Endothelial cell of umbilical vein (primary cell): ENCODE results near the gene TIMP1. TPM values are rescaled to one million over a fixed set of nuclear protein-coding genes. Genes with fewer than 3 reads are reported as not detected.

Source experiments
- BruUV-seq: library from RNA; stranded (reverse); fragments of 400-500 nt; replicated peaks from 2 replicates; lab custom pipeline; 2021; lab: Mats Ljungman, UMichigan
- CTCF ChIA-PET: fragments of 300-600, 350-600 bp; sonication (Branson Sonifier 250); formaldehyde crosslinking; loops from one replicate; lab custom pipeline; 2021; ENCODE audit warnings: antibody characterized with exemption, inconsistent platforms; lab: Charles Lee
- POLR2A ChIA-PET: fragments of 300-600, 350-600 bp; sonication (Branson Sonifier 250); formaldehyde crosslinking; loops from one replicate; lab custom pipeline; 2021; ENCODE audit warnings: antibody characterized with exemption, inconsistent platforms; lab: Charles Lee
- DNase-seq: peaks from one replicate; pipeline ENCODE4 v3.0.0-alpha.2; 2011; ENCODE audit warnings: low read depth, low spot score
- FAIRE-seq: peaks from 2 replicates; lab custom pipeline; 2011; peaks lifted over from hg19 to GRCh38; lab: Jason Lieb, UNC
- H2AFZ ChIP-seq: 2 replicates; pipeline ENCODE4 v1.6.0; 2012; ENCODE audit warnings: low read depth, low read length, control low read depth, inconsistent platforms
- H3K27ac ChIP-seq: 2 replicates; pipeline ENCODE4 v1.5.1; 2011; ENCODE audit warnings: low read depth, mild to moderate bottlenecking, control low read depth, low read length, moderate library complexity; ENCODE audit not compliant: insufficient read depth
- H3K27me3 ChIP-seq, 2 experiments: 2 replicates each; pipeline versions ENCODE4 v1.6.0 to v1.6.1; 2011; ENCODE audit warnings: low read length in 2 of 2, mixed read lengths in 1 of 2; ENCODE audit not compliant: control insufficient read depth in 2 of 2, insufficient read depth in 2 of 2
- H3K36me3 ChIP-seq, 2 experiments: 2 replicates in 1 of 2; 3 replicates in 1 of 2; pipeline ENCODE4 v1.5.1; 2011; ENCODE audit warnings: low read length in 2 of 2, mild to moderate bottlenecking in 1 of 2, moderate library complexity in 1 of 2; ENCODE audit not compliant: control insufficient read depth in 2 of 2, insufficient read depth in 2 of 2; ENCODE audit errors: extremely low read depth in 1 of 2
- H3K4me1 ChIP-seq: 3 replicates; pipeline ENCODE4 v1.5.1; 2011; ENCODE audit warnings: mild to moderate bottlenecking, low read length; ENCODE audit not compliant: control insufficient read depth, insufficient read depth; ENCODE audit errors: extremely low read depth
- H3K4me2 ChIP-seq: 2 replicates; pipeline ENCODE4 v1.6.1; 2011; ENCODE audit warnings: low read length, control low read depth, mixed read lengths; ENCODE audit not compliant: insufficient read depth
- H3K4me3 ChIP-seq, 3 experiments: fragments of 200-600 bp in 1 of 3; sonication (generic), shearing (Covaris generic) in 1 of 3; replicated peaks in 1 of 3; 2 replicates each; pipeline ENCODE4 v1.5.1; 2011 to 2016; ENCODE audit warnings: control low read depth in 3 of 3, low read length in 3 of 3, mild to moderate bottlenecking in 2 of 3, inconsistent platforms in 1 of 3, low read depth in 1 of 3, moderate library complexity in 1 of 3; ENCODE audit not compliant: insufficient read depth in 1 of 3
- H3K79me2 ChIP-seq: 2 replicates; pipeline ENCODE4 v1.6.0; 2012; ENCODE audit warnings: low read length, inconsistent platforms; ENCODE audit not compliant: control insufficient read depth, insufficient read depth
- H3K9ac ChIP-seq: replicated peaks from 2 replicates; pipeline ENCODE3; 2011; ENCODE audit warnings: low read length, control low read depth; ENCODE audit not compliant: insufficient read depth; ENCODE audit errors: extremely low read depth
- H3K9me1 ChIP-seq: replicated peaks from 3 replicates; pipeline ENCODE4 v1.6.0; 2011; ENCODE audit warnings: mild to moderate bottlenecking, low read length; ENCODE audit not compliant: control insufficient read depth, insufficient read depth; ENCODE audit errors: extremely low read depth
- H3K9me3 ChIP-seq: replicated peaks from 2 replicates; pipeline ENCODE4 v1.5.1; 2012; ENCODE audit warnings: low read length, inconsistent platforms; ENCODE audit not compliant: control insufficient read depth, insufficient read depth
- H4K20me1 ChIP-seq: replicated peaks from 2 replicates; pipeline ENCODE3; 2011; ENCODE audit warnings: mild to moderate bottlenecking, low read length; ENCODE audit not compliant: control insufficient read depth, insufficient read depth; ENCODE audit errors: extremely low read depth
- CTCF ChIP-seq, 2 donors: IDR thresholded peaks; 1 replicate in 1 of 2; 2 replicates in 1 of 2; pipeline ENCODE4 v1.5.1; 2011; ENCODE audit warnings: low read length in 2 of 2, mild to moderate bottlenecking in 2 of 2, moderate library complexity in 2 of 2, control low read depth in 1 of 2, inconsistent platforms in 1 of 2, low read depth in 1 of 2; ENCODE audit not compliant: insufficient read depth in 1 of 2; ENCODE audit errors: extremely low read depth in 1 of 2
- EZH2 ChIP-seq: IDR thresholded peaks from 2 replicates; pipeline ENCODE4 v1.6.1; 2012; ENCODE audit warnings: borderline replicate concordance, low read depth, mild to moderate bottlenecking, moderate library complexity, low read length, inconsistent platforms; ENCODE audit not compliant: severe bottlenecking
- FOS ChIP-seq: IDR thresholded peaks from 2 replicates; pipeline ENCODE4 v1.6.1; 2011; ENCODE audit warnings: mild to moderate bottlenecking, low read length, moderate library complexity, borderline replicate concordance; ENCODE audit not compliant: insufficient read depth
- GATA2 ChIP-seq: IDR thresholded peaks from 2 replicates; pipeline ENCODE4 v1.7.0; 2011; ENCODE audit warnings: low read depth, mild to moderate bottlenecking, moderate library complexity, mixed read lengths, low read length; ENCODE audit not compliant: insufficient read length, insufficient read depth
- JUN ChIP-seq: IDR thresholded peaks from 2 replicates; pipeline ENCODE4 v1.6.1; 2011; ENCODE audit warnings: borderline replicate concordance, low read depth; ENCODE audit not compliant: insufficient read length, insufficient read depth
- MYC ChIP-seq: IDR thresholded peaks from one replicate; pipeline ENCODE4 v1.6.1; 2011; ENCODE audit warnings: mild to moderate bottlenecking, low read depth, low read length
- POLR2A ChIP-seq: IDR thresholded peaks from 2 replicates; pipeline ENCODE4 v1.6.1; 2012; ENCODE audit warnings: low read depth, mild to moderate bottlenecking, control low read depth, low read length
- POLR2AphosphoS5 ChIP-seq: IDR thresholded peaks from 2 replicates; pipeline ENCODE4 v1.6.1; 2012; ENCODE audit warnings: low read depth, mild to moderate bottlenecking, control low read depth, low read length, moderate library complexity; ENCODE audit not compliant: insufficient read depth
- dilution Hi-C: fragments of 300-500 bp; cut with MboI; formaldehyde crosslinking; loops from one replicate; pipeline ENCODE4 v1.15.0; 2019; ENCODE audit warnings: low sequenced_read_pairs; ENCODE audit not compliant: extremely low pct_ligation_motif_present
- intact Hi-C: fragments of 100-400 bp; cut with micrococcal nuclease; formaldehyde crosslinking; loops from one replicate; pipeline ENCODE4 v1.10.0; 2022
- polyA plus RNA-seq, 4 experiments: library from polyadenylated mRNA; depleted of rRNA in 3 of 4; stranded (reverse) in 3 of 4; unstranded in 1 of 4; fragments of >200 nt; gene quantifications; 2 replicates each; pipeline versions ENCODE4 v1.2.1 to v1.2.3, GENCODE V29; 2011 to 2012; ENCODE audit warnings: missing spikeins in 1 of 4
- total RNA-seq: library from RNA; stranded (reverse); gene quantifications from 2 replicates; pipeline ENCODE4 v1.2.3, GENCODE V29; 2021
- TF ChIP-seq, protein P1 (sequence below): IDR thresholded peaks from 2 replicates; pipeline ENCODE4 v1.6.1; 2011; ENCODE audit not compliant: insufficient read depth, insufficient read length

TIMP1 gene
- total and polyA plus RNA-seq, 2 donors (not counting 3 experiments of a cell fraction or from before 2014, with no cell fraction given) = 124 to 277 TPM

- Histone ChIP-seq H3K36me3 (no peaks in the 10 kb centered on the region), H2AFZ (no peak overlapping the region), H3K9me1 (no peaks in the 10 kb centered on the region), H3K79me2 (no peaks in the 10 kb centered on the region), H4K20me1 (no peaks in the 10 kb centered on the region), H3K27me3 (no peaks in the 10 kb centered on the region), H3K4me1 (no peaks in the 10 kb centered on the region), H3K4me2 (no peak overlapping the region), H3K27ac (no peak overlapping the region), H3K4me3 (no peak overlapping the region), H3K9ac (no peak overlapping the region), H3K9me3 (no peaks in the 10 kb centered on the region)
- intact Hi-C loops = no loop called here
- BruUV-seq = no TSS peak
- TF ChIP-seq FOS (no peak), GATA2 (no peak), MYC (no peak), CTCF (IDR thresholded peaks at IDR 0.05; ENCODE audit: extremely low read depth in 1 of 2, insufficient read depth in 1 of 2, low read depth in 1 of 2, low read length in 2 of 2) (no peak), POLR2AphosphoS5 (no peak), EZH2 (no peak), POLR2A (no peak), JUN (no peak)
- TF ChIP-seq, protein P1, sequence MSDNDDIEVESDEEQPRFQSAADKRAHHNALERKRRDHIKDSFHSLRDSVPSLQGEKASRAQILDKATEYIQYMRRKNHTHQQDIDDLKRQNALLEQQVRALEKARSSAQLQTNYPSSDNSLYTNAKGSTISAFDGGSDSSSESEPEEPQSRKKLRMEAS = no peak
- dilution Hi-C loops = no loop called here
- DNase-seq = no peak
- ChIA-PET CTCF (no interaction called here), POLR2A (no interaction called here)
- no peak for FAIRE-seq
Observed at GRCh38 chrX:47611489-47611888, 29.3 kb downstream of the TIMP1 start.
